HFFc6 (cell line): Measurements from ENCODE around the gene PTPN18. TPM values are rescaled to one million over a fixed set of nuclear protein-coding genes. Genes with fewer than 3 reads are reported as not detected.

Experiments used
- DNase-seq: peaks from one replicate; pipeline ENCODE4 v3.0.0-alpha.2; 2018
- H3K27ac Mint-ChIP-seq: 2 replicates; pipeline ENCODE4 v1.8.0; 2020; ENCODE audit warnings: mild to moderate bottlenecking, mixed read lengths
- H3K27me3 Mint-ChIP-seq: 2 replicates; pipeline ENCODE4 v1.8.0; 2021; ENCODE audit warnings: mild to moderate bottlenecking, moderate library complexity, mixed read lengths; ENCODE audit not compliant: insufficient read depth
- H3K36me3 Mint-ChIP-seq: 2 replicates; pipeline ENCODE4 v1.8.0; 2021; ENCODE audit warnings: low read depth, mixed read lengths
- H3K4me1 Mint-ChIP-seq: 2 replicates; pipeline ENCODE4 v1.8.0; 2020; ENCODE audit warnings: low read depth, mixed read lengths
- H3K4me3 Mint-ChIP-seq: 2 replicates; pipeline ENCODE4 v1.8.0; 2020; ENCODE audit warnings: mild to moderate bottlenecking, moderate library complexity, mixed read lengths
- H3K9me3 Mint-ChIP-seq: 2 replicates; pipeline ENCODE4 v1.8.0; 2020; ENCODE audit warnings: mild to moderate bottlenecking, mixed read lengths
- CTCF ChIP-seq: fragments of 200-600 bp; sonication (generic); IDR thresholded peaks from 2 replicates; pipeline ENCODE4 v1.5.0; 2021; ENCODE audit warnings: antibody characterized with exemption, mild to moderate bottlenecking
- total RNA-seq, 6 experiments: library from RNA; stranded (reverse); fragmentation: NEBNext Ultra II Directional; extraction: Animal tissue kit (Norgen Biotek cat#: 25700); gene quantifications; 2 replicates in 1 of 6; 3 replicates in 5 of 6; pipeline ENCODE4 v1.2.3, GENCODE V29; 2021

PTPN18 gene
- total RNA-seq, 6 experiments from 2014 or later: 15.5 to 18.9 (median 17.5) TPM

GRCh38 chr2:130342020-130342532 lies 13.8 kb upstream of the PTPN18 start:
- H3K36me3 Mint-ChIP-seq: peaks cover 32% of the 10 kb centered on the region
- H3K9me3 Mint-ChIP-seq: no peaks in the 10 kb centered on the region; the same call in 1 of the 2 replicates
- H3K4me3 Mint-ChIP-seq: peak overlapping the region; percentile 99
- peak; percentile 91 for DNase-seq
- no peak for TF ChIP-seq CTCF
- peak overlapping the region; percentile 94 for H3K27ac Mint-ChIP-seq
- H3K27me3 Mint-ChIP-seq: peaks cover 10% of the 10 kb centered on the region
- peaks cover 27% of the 10 kb centered on the region for H3K4me1 Mint-ChIP-seq

- peak; percentile 100 for DNase-seq
- H3K36me3 Mint-ChIP-seq: peaks cover 38% of the 10 kb centered on the region
- H3K27me3 Mint-ChIP-seq: peaks cover 8% of the 10 kb centered on the region; the same call in 1 of the 2 replicates
- no peaks in the 10 kb centered on the region for H3K9me3 Mint-ChIP-seq
- peak within 1 kb of the TSS; percentile 94 for H3K27ac Mint-ChIP-seq
- H3K4me3 Mint-ChIP-seq: peak within 1 kb of the TSS; percentile 99
- H3K4me1 Mint-ChIP-seq: peaks cover 21% of the 10 kb centered on the region
- peak; percentile 67 for TF ChIP-seq CTCF
Measured at GRCh38 chr2:130342533-130343275, 13.2 kb upstream of the PTPN18 start, which contains the start of gene IMP4. TSS of gene IMP4 (plus strand) at chr2:130342897. CDS start at chr2:130342933, 36 bp downstream.

GRCh38 chr2:130344578-130344977 lies 11.3 kb upstream of the PTPN18 start:
- no peak for TF ChIP-seq CTCF
- H3K36me3 Mint-ChIP-seq: peaks cover 45% of the 10 kb centered on the region
- H3K4me3 Mint-ChIP-seq: peak overlapping the region; percentile 99
- H3K27me3 Mint-ChIP-seq: peaks cover 8% of the 10 kb centered on the region; the same call in 1 of the 2 replicates
- peaks cover 9% of the 10 kb centered on the region for H3K4me1 Mint-ChIP-seq
- no peak overlapping the region for H3K27ac Mint-ChIP-seq
- DNase-seq: no peak
- no peaks in the 10 kb centered on the region for H3K9me3 Mint-ChIP-seq

GRCh38 chr2:130345091-130345490 lies 10.8 kb upstream of the PTPN18 start:
- Mint-ChIP-seq H3K27me3 (peaks cover 8% of the 10 kb centered on the region; the same call in 1 of the 2 replicates), H3K4me3 (no peak overlapping the region), H3K36me3 (peaks cover 44% of the 10 kb centered on the region), H3K9me3 (no peaks in the 10 kb centered on the region), H3K4me1 (peaks cover 9% of the 10 kb centered on the region), H3K27ac (no peak overlapping the region)
- TF ChIP-seq CTCF: no peak
- DNase-seq: no peak

- H3K9me3 Mint-ChIP-seq: no peaks in the 10 kb centered on the region
- TF ChIP-seq CTCF: no peak
- H3K4me3 Mint-ChIP-seq: no peak overlapping the region
- no peak for DNase-seq
- peaks cover 8% of the 10 kb centered on the region; the same call in 1 of the 2 replicates for H3K27me3 Mint-ChIP-seq
- no peak overlapping the region for H3K27ac Mint-ChIP-seq
- H3K36me3 Mint-ChIP-seq: peaks cover 41% of the 10 kb centered on the region
- H3K4me1 Mint-ChIP-seq: peaks cover 9% of the 10 kb centered on the region
Measured at GRCh38 chr2:130345611-130346010, 10.2 kb upstream of the PTPN18 start.
